Nephron (organoid): ENCODE results near the gene KRTAP20-1.

Experiments used
- H3K27ac Mint-ChIP-seq, 3 experiments: 2 replicates each; pipeline ENCODE4 v1.8.0; 2020; ENCODE audit warnings: mixed read lengths in 3 of 3, mild to moderate bottlenecking in 2 of 3, moderate library complexity in 1 of 3
- H3K27me3 Mint-ChIP-seq: 2 replicates; pipeline ENCODE4 v1.8.0; 2021; ENCODE audit warnings: low read depth, mild to moderate bottlenecking, moderate library complexity, mixed read lengths
- H3K36me3 Mint-ChIP-seq: 2 replicates; pipeline ENCODE4 v1.8.0; 2020; ENCODE audit warnings: low read depth, mixed read lengths
- H3K4me1 Mint-ChIP-seq: 2 replicates; pipeline ENCODE4 v1.8.0; 2020; ENCODE audit warnings: mixed read lengths
- H3K4me3 Mint-ChIP-seq, 3 experiments: 2 replicates each; pipeline ENCODE4 v1.8.0; 2020; ENCODE audit warnings: mild to moderate bottlenecking in 3 of 3, mixed read lengths in 3 of 3, moderate library complexity in 2 of 3
- H3K9me3 Mint-ChIP-seq: 2 replicates; pipeline ENCODE4 v1.8.0; 2020; ENCODE audit warnings: mixed read lengths
- CTCF ChIP-seq, 3 experiments: fragments of 200-600 bp; sonication (generic); IDR thresholded peaks; one replicate each; pipeline ENCODE4 v1.5.0; 2021; ENCODE audit warnings: antibody characterized with exemption in 3 of 3; ENCODE audit not compliant: unreplicated experiment in 3 of 3

KRTAP20-1 gene

GRCh38 chr21:30590297-30590696 lies 25.9 kb upstream of the KRTAP20-1 start, which contains the start of gene KRTAP22-2:
Gene KRTAP22-2 (minus strand): TSS chr21:30590397.
- no peaks in the 10 kb centered on the region for H3K9me3 Mint-ChIP-seq
- no peak for TF ChIP-seq CTCF (IDR thresholded peaks at IDR 0.05; ENCODE audit: unreplicated experiment in 3 of 3)
- H3K4me3 Mint-ChIP-seq = no peak within 1 kb of the TSS
- no peak within 1 kb of the TSS for H3K27ac Mint-ChIP-seq
- H3K36me3 Mint-ChIP-seq = no peaks in the 10 kb centered on the region
- no peaks in the 10 kb centered on the region for H3K4me1 Mint-ChIP-seq
- no peaks in the 10 kb centered on the region for H3K27me3 Mint-ChIP-seq

GRCh38 chr21:30592140-30592539 lies 24.1 kb upstream of the KRTAP20-1 start, which contains the start of gene KRTAP6-3:
Gene KRTAP6-3 (plus strand): TSS chr21:30592440. CDS start chr21:30592446, 6 bp downstream.
- H3K9me3 Mint-ChIP-seq = no peaks in the 10 kb centered on the region
- no peaks in the 10 kb centered on the region for H3K4me1 Mint-ChIP-seq
- no peak within 1 kb of the TSS for H3K27ac Mint-ChIP-seq
- no peak within 1 kb of the TSS for H3K4me3 Mint-ChIP-seq
- H3K27me3 Mint-ChIP-seq = no peaks in the 10 kb centered on the region
- no peaks in the 10 kb centered on the region for H3K36me3 Mint-ChIP-seq
- no peak for TF ChIP-seq CTCF (IDR thresholded peaks at IDR 0.05; ENCODE audit: unreplicated experiment in 3 of 3)

- Mint-ChIP-seq H3K27me3 (no peaks in the 10 kb centered on the region), H3K27ac (no peak within 1 kb of the TSS), H3K9me3 (no peaks in the 10 kb centered on the region), H3K4me3 (no peak within 1 kb of the TSS), H3K36me3 (no peaks in the 10 kb centered on the region), H3K4me1 (no peaks in the 10 kb centered on the region)
- TF ChIP-seq CTCF (IDR thresholded peaks at IDR 0.05; ENCODE audit: unreplicated experiment in 3 of 3) = no peak
Measured at GRCh38 chr21:30598802-30599201, 17.4 kb upstream of the KRTAP20-1 start, which contains the start of gene KRTAP6-2. Gene KRTAP6-2 (minus strand): TSS chr21:30598902. CDS start chr21:30598874, 28 bp downstream.

- Mint-ChIP-seq H3K9me3 (no peaks in the 10 kb centered on the region), H3K4me3 (no peak within 1 kb of the TSS), H3K27me3 (peaks cover 5% of the 10 kb centered on the region), H3K27ac (no peak within 1 kb of the TSS), H3K4me1 (no peaks in the 10 kb centered on the region), H3K36me3 (no peaks in the 10 kb centered on the region)
- TF ChIP-seq CTCF (IDR thresholded peaks at IDR 0.05; ENCODE audit: unreplicated experiment in 3 of 3) = no peak
Measured at GRCh38 chr21:30600787-30601186, 15.4 kb upstream of the KRTAP20-1 start, which contains the start of gene KRTAP22-1. Gene KRTAP22-1 (plus strand): TSS chr21:30601087.

GRCh38 chr21:30605968-30606367 lies 10.3 kb upstream of the KRTAP20-1 start:
- Mint-ChIP-seq H3K9me3 (peaks cover 1% of the 10 kb centered on the region), H3K36me3 (no peaks in the 10 kb centered on the region), H3K27ac (no peak overlapping the region), H3K27me3 (peaks cover 5% of the 10 kb centered on the region), H3K4me3 (no peak overlapping the region), H3K4me1 (no peaks in the 10 kb centered on the region)
- TF ChIP-seq CTCF (IDR thresholded peaks at IDR 0.05; ENCODE audit: unreplicated experiment in 3 of 3) = no peak

- Mint-ChIP-seq H3K27me3 (no peaks in the 10 kb centered on the region), H3K4me1 (no peaks in the 10 kb centered on the region), H3K27ac (no peak overlapping the region), H3K4me3 (no peak overlapping the region), H3K36me3 (no peaks in the 10 kb centered on the region), H3K9me3 (peaks cover 3% of the 10 kb centered on the region)
- no peak for TF ChIP-seq CTCF (IDR thresholded peaks at IDR 0.05; ENCODE audit: unreplicated experiment in 3 of 3)
Measured at GRCh38 chr21:30612132-30612531, 4.1 kb upstream of the KRTAP20-1 start.
